Naive thymus-derived CD4-positive, alpha-beta T cell (primary cell): ENCODE measurements around the gene PZP. TPM values are rescaled to one million over a fixed set of nuclear protein-coding genes. Genes with fewer than 3 reads are reported as not detected.
A peak's percentile ranks its signal among the peaks of the same experiment; 100 is the strongest.

ENCODE experiments used
- ATAC-seq: fragments of 150-1000 bp; cut with Tn5 transposase; 2 replicates; pipeline ENCODE4 v1.10.0; 2021; ENCODE audit warnings: mild to moderate bottlenecking, moderate library complexity
- CTCF ChIA-PET: fragments of 350-600 bp; sonication (Branson Sonifier 250); formaldehyde crosslinking; loops from one replicate; lab custom pipeline; 2021; ENCODE audit warnings: antibody characterized with exemption; lab: Charles Lee
- POLR2A ChIA-PET: fragments of 350-600 bp; sonication (Branson Sonifier 250); formaldehyde crosslinking; loops from one replicate; lab custom pipeline; 2021; ENCODE audit warnings: antibody characterized with exemption, inconsistent platforms; lab: Charles Lee
- DNase-seq, 9 donors: peaks; one replicate each; pipeline versions ENCODE4 v3.0.0 to v3.0.0-alpha.2; 2020 to 2022; ENCODE audit warnings: mixed read lengths in 1 of 9
- H3K27ac ChIP-seq: one replicate; pipeline ENCODE4 v1.7.0; 2013; ENCODE audit warnings: mild to moderate bottlenecking, low read depth, low read length, moderate library complexity
- H3K27me3 ChIP-seq, 2 donors: one replicate each; pipeline ENCODE4 v1.7.0; 2013; ENCODE audit warnings: low read length in 2 of 2, mild to moderate bottlenecking in 2 of 2, moderate library complexity in 2 of 2; ENCODE audit not compliant: control insufficient read depth in 2 of 2, insufficient read depth in 2 of 2
- H3K36me3 ChIP-seq, 3 experiments: 1 replicate in 2 of 3; 2 replicates in 1 of 3; pipeline ENCODE4 v1.7.0; 2013; ENCODE audit warnings: low read length in 3 of 3, mild to moderate bottlenecking in 3 of 3, moderate library complexity in 1 of 3; ENCODE audit not compliant: insufficient read depth in 3 of 3, control insufficient read depth in 2 of 3
- H3K4me1 ChIP-seq, 2 donors: one replicate each; pipeline ENCODE4 v1.7.0; 2013; ENCODE audit warnings: low read length in 2 of 2, mild to moderate bottlenecking in 2 of 2, moderate library complexity in 1 of 2; ENCODE audit not compliant: control insufficient read depth in 2 of 2, insufficient read depth in 2 of 2
- H3K4me3 ChIP-seq: 2 replicates; pipeline ENCODE4 v1.7.0; 2013; ENCODE audit warnings: mild to moderate bottlenecking, low read length
- H3K9me3 ChIP-seq, 3 experiments: 1 replicate in 2 of 3; 2 replicates in 1 of 3; pipeline ENCODE4 v1.7.0; 2013; ENCODE audit warnings: low read length in 3 of 3; ENCODE audit not compliant: control insufficient read depth in 2 of 3
- H3K27ac Mint-ChIP-seq, 9 donors: one replicate each; pipeline ENCODE4 v1.8.0; 2020 to 2022; ENCODE audit warnings: mixed read lengths in 9 of 9, mild to moderate bottlenecking in 8 of 9, moderate library complexity in 5 of 9, inconsistent platforms in 2 of 9
- H3K27me3 Mint-ChIP-seq, 5 donors: one replicate each; pipeline ENCODE4 v1.8.0; 2021 to 2022; ENCODE audit warnings: mixed read lengths in 5 of 5, mild to moderate bottlenecking in 1 of 5
- H3K36me3 Mint-ChIP-seq, 5 donors: one replicate each; pipeline ENCODE4 v1.8.0; 2020 to 2022; ENCODE audit warnings: mixed read lengths in 5 of 5, mild to moderate bottlenecking in 3 of 5, inconsistent platforms in 1 of 5
- H3K4me1 Mint-ChIP-seq, 7 donors: one replicate each; pipeline ENCODE4 v1.8.0; 2020 to 2022; ENCODE audit warnings: mixed read lengths in 7 of 7, mild to moderate bottlenecking in 3 of 7, inconsistent platforms in 1 of 7
- H3K4me3 Mint-ChIP-seq, 10 donors: one replicate each; pipeline ENCODE4 v1.8.0; 2020 to 2022; ENCODE audit warnings: mild to moderate bottlenecking in 10 of 10, mixed read lengths in 10 of 10, moderate library complexity in 6 of 10, inconsistent platforms in 2 of 10
- H3K9me3 Mint-ChIP-seq, 11 donors: one replicate each; pipeline ENCODE4 v1.8.0; 2020 to 2022; ENCODE audit warnings: mixed read lengths in 11 of 11, mild to moderate bottlenecking in 4 of 11, inconsistent platforms in 1 of 11, moderate library complexity in 1 of 11
- intact Hi-C, 2 donors: fragments of 100-400 bp; cut with micrococcal nuclease; formaldehyde crosslinking; loops; one replicate each; pipeline ENCODE4 v1.15.1; 2023
- polyA plus RNA-seq, 2 donors: library from polyadenylated mRNA; unstranded; fragments of 300-500 nt; fragmentation: Illumina TruSeq; gene quantifications; one replicate each; pipeline ENCODE4 v1.2.3, GENCODE V29; 2021
- total RNA-seq, 6 experiments: library from RNA in 5 of 6; stranded (reverse) in 5 of 6; gene quantifications; 1 replicate in 5 of 6; 2 replicates in 1 of 6; pipeline ENCODE4 v1.2.3 and lab custom pipeline; 2021 to 2026

PZP gene
- total and polyA plus RNA-seq, 7 experiments from 2014 or later: not detected

DNA sequence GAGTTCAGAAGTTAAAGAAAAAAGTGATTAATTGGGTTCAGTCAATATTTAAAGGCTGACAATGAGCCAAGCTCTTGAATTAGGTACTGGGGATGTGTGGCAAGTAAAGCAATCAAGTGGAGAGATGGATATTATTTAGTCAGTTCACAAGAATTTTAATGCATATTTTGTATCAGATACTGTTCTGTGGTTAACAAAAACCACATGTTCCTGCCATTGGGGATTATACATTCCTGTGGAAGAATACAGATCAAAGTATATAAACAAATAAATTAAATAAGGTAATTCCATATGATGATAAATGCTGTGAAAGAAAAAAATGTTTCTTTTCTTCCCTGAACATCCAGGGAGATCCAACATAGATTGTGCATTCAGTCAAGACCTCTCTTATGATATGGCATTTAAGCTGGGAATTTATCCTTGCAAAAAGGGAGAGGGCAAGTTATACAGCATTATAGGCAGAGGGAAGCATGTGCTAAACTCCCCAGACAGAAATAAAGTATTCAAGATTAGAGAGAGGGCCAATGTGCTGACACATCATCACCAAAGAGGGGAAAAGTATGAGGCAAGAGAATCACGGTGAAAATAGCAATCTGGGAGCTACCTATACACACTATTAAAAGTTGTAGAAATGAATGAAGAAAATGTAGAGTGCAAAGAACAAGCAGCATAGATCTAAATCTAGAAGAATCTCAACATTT, 74.8 kb downstream of the PZP start:
- Mint-ChIP-seq H3K27me3 (no peaks in the 10 kb centered on the region), H3K36me3 (peaks cover 0 to 20% (median 14%) of the 10 kb centered on the region in 5 donors), H3K4me1 (no peaks in the 10 kb centered on the region), H3K27ac (peak overlapping the region in 1 of 9 donors; percentile 14), H3K9me3 (peaks cover 0 to 17% (median 2%) of the 10 kb centered on the region in 11 donors), H3K4me3 (no peak overlapping the region)
- no peak overlapping the region for H3K27ac ChIP-seq
- DNase-seq (no peak), ATAC-seq (no peak)
- POLR2A ChIA-PET: no interaction called here
- H3K36me3 ChIP-seq: no peaks in the 10 kb centered on the region
- CTCF ChIA-PET: no interaction called here
- H3K27me3 ChIP-seq: no peaks in the 10 kb centered on the region
- H3K4me1 ChIP-seq: no peaks in the 10 kb centered on the region
- H3K4me3 ChIP-seq: no peak overlapping the region
- no peaks in the 10 kb centered on the region for H3K9me3 ChIP-seq
- intact Hi-C loops: no loop called here

DNA sequence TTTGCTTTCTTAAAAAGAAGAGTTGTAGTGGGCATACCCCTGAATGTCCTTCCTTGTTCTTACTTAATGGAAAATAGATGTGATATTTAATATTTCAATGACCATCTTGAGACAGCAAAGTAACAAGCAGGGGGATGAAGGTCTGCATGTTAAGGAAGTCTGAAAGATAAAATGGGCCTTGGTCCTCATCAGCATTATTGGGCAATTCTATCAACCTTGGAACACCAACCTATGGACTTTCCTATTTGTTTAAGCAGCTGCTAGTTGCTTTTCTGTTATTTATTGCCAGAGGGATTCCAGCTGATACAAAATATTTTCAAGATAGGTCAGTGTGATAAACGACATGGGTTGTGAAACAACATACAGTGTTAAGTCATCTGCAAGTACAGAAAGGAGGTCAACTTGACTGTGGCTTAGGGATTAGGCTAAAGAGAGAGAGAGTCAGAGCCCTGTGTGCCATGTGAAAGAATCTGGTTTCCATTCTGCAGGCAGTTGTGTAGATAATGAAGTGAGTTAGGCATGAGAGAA, 76.1 kb downstream of the PZP start:
- H3K27me3 Mint-ChIP-seq: no peaks in the 10 kb centered on the region

DNA sequence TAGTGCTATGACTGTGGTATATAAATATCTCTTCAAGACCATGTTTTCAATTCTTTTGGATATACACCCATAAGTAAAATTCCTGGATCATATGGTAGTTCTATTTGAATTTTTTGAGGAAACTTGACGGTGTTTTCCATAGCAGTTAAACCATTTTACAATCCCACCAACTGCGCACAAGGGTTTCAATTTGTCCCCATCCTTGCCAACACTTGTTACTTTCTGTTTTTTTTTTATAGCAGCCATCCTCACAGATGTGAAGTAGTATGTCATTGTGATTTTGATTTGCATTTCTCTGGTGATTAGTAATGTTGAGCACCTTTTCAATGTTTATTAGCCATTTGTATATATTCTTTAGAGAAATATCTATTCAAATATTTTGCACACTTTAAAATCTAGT, 78.0 kb downstream of the PZP start:
- intact Hi-C loops: no loop called here
- ChIA-PET POLR2A (no interaction called here), CTCF (no interaction called here)
- H3K36me3 ChIP-seq: no peaks in the 10 kb centered on the region
- ATAC-seq (no peak), DNase-seq (no peak)
- no peak overlapping the region for H3K27ac ChIP-seq
- H3K4me1 Mint-ChIP-seq: no peaks in the 10 kb centered on the region
- H3K27me3 Mint-ChIP-seq: no peaks in the 10 kb centered on the region
- H3K4me3 ChIP-seq: no peak overlapping the region
- H3K4me1 ChIP-seq: no peaks in the 10 kb centered on the region
- peaks cover 0 to 26% (median 20%) of the 10 kb centered on the region in 5 donors for H3K36me3 Mint-ChIP-seq
- no peak overlapping the region for H3K27ac Mint-ChIP-seq
- no peaks in the 10 kb centered on the region for H3K9me3 ChIP-seq
- H3K9me3 Mint-ChIP-seq: peaks cover 0 to 17% (median 2%) of the 10 kb centered on the region in 11 donors
- H3K27me3 ChIP-seq: no peaks in the 10 kb centered on the region
- no peak overlapping the region for H3K4me3 Mint-ChIP-seq

More for the DNA sequence above, 76.1 kb downstream of the PZP start:
- POLR2A ChIA-PET: no interaction called here
- Histone ChIP-seq H3K9me3 (no peaks in the 10 kb centered on the region), H3K36me3 (no peaks in the 10 kb centered on the region), H3K27me3 (no peaks in the 10 kb centered on the region), H3K4me3 (no peak overlapping the region), H3K27ac (no peak overlapping the region), H3K4me1 (no peaks in the 10 kb centered on the region)
- intact Hi-C loops: no loop called here
- no peak overlapping the region for H3K4me3 Mint-ChIP-seq
- DNase-seq (no peak), ATAC-seq (no peak)
- H3K9me3 Mint-ChIP-seq: peaks cover 0 to 17% (median 2%) of the 10 kb centered on the region in 11 donors
- peaks cover 0 to 28% (median 19%) of the 10 kb centered on the region in 5 donors for H3K36me3 Mint-ChIP-seq
- no peaks in the 10 kb centered on the region for H3K4me1 Mint-ChIP-seq
- CTCF ChIA-PET: no interaction called here
- no peak overlapping the region for H3K27ac Mint-ChIP-seq

DNA sequence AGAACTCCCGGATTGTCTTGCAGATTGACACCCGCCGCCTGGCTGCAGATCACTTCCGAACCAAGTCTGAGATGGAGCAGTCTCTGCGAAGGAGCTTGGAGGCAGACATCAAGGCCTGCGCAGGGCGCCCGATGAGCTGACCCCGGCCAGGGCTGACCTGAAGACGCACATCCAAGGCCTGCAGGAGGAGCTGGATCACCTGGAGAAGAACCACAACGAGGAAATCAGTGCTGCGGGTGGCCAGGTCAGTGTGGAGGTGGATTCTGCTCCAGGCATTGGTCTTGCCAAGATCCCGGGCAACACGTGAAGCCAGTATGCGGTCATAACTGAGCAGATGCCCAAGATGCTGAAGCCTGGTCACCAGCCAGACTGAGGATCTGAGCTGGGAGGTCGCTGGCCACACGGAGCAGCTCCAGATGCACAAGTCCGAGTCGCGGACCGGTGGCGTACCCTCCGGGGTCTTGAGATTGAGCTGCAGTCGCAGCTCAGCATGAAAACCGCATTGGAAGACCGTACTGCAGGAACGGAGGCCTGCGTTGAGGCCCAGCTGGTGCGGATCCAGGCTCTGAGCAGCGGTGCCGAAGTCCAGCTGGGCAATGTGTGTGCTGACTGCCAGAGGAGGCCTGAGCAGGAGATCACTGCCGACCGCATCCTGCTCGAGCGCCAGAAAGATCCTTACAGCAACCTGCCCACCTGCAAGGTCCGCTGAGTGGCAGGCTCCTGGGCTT, 80.1 kb downstream of the PZP start:
- ATAC-seq: no peak
- intact Hi-C loops: no loop called here
- Mint-ChIP-seq H3K36me3 (peaks cover 0 to 25% (median 20%) of the 10 kb centered on the region in 5 donors), H3K9me3 (peaks cover 0 to 17% (median 2%) of the 10 kb centered on the region in 11 donors), H3K4me1 (no peaks in the 10 kb centered on the region), H3K27ac (no peak overlapping the region), H3K4me3 (no peak overlapping the region), H3K27me3 (no peaks in the 10 kb centered on the region)
- Histone ChIP-seq H3K36me3 (no peaks in the 10 kb centered on the region), H3K4me1 (no peaks in the 10 kb centered on the region), H3K27me3 (no peaks in the 10 kb centered on the region), H3K4me3 (no peak overlapping the region), H3K27ac (no peak overlapping the region), H3K9me3 (no peaks in the 10 kb centered on the region)
- ChIA-PET POLR2A (no interaction called here), CTCF (interaction anchor here (0.6 kb wide), 1 partner anchor 1596 kb away, joined by 3 read pairs; no protein-coding TSS in a partner anchor)
- DNase-seq: no peak

DNA sequence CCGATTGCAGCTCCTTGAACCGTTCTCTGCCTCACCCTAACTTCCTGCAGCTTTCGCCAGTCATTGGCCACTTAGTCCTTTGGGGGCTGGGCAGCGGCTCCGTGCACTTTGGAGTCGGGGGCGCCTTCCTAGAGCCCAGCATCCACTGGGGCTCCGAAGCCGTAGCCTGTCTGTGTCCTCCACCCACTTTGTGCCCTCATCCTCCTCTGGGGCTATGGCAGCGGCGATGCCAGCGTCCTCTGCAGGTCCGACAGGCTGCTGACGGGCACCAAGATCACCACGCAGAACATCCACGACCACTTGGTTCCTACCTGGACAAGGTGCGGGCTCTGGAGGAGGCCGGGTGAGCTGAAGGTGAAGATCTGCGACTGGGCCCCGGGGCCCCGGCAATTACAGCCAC, 80.7 kb downstream of the PZP start:
- H3K4me1 ChIP-seq: no peaks in the 10 kb centered on the region
- intact Hi-C loops: no loop called here
- H3K4me1 Mint-ChIP-seq: no peaks in the 10 kb centered on the region
- no peaks in the 10 kb centered on the region for H3K27me3 ChIP-seq
- H3K36me3 Mint-ChIP-seq: peaks cover 0 to 25% (median 20%) of the 10 kb centered on the region in 5 donors
- peaks cover 0 to 17% (median 2%) of the 10 kb centered on the region in 11 donors for H3K9me3 Mint-ChIP-seq
- no peaks in the 10 kb centered on the region for H3K36me3 ChIP-seq
- H3K9me3 ChIP-seq: no peaks in the 10 kb centered on the region
- ATAC-seq: no peak
- DNase-seq: no peak
- no peak overlapping the region for H3K27ac Mint-ChIP-seq
- H3K27ac ChIP-seq: no peak overlapping the region
- ChIA-PET POLR2A (no interaction called here), CTCF (interaction anchor here (0.6 kb wide), 1 partner anchor 1596 kb away, joined by 3 read pairs; no protein-coding TSS in a partner anchor)
- H3K4me3 ChIP-seq: no peak overlapping the region
- H3K4me3 Mint-ChIP-seq: no peak overlapping the region
- no peaks in the 10 kb centered on the region for H3K27me3 Mint-ChIP-seq

DNA sequence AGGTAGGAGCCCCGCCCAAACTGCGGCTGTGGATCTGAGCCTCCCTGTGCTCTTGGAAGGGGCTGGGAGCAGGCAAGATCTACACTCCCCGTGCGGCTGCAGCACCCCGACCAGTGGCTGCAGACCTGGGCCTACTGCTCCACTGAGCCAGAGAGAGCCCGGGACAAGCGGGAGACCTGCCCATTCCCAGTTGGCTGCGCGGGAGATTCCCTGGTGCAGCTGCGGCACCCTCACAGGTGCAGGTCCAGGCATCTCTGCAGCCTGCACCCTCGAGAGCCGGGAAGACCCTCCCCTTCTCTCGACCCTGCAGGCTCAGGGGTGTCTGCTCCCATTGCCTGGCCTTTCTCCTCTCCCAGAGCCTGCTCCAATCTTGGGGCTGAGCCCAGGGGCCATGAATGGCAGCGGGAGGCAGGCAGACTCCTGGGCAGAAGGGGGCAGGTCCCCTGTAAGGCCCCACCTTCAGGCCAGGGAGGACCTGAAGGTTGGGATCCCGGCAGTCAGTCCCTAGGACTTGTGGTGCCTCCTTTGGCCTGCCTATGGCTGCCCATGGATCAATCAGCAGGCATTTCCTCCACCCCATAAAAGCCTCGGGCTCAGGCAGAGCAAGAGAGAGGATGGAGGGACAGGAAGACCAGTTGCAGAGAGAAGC, 83.7 kb downstream of the PZP start:
- Mint-ChIP-seq H3K27ac (no peak overlapping the region), H3K4me1 (no peaks in the 10 kb centered on the region), H3K9me3 (peaks cover 0 to 4% (median 0%) of the 10 kb centered on the region in 11 donors), H3K27me3 (no peaks in the 10 kb centered on the region), H3K36me3 (peaks cover 0 to 17% (median 5%) of the 10 kb centered on the region in 5 donors), H3K4me3 (no peak overlapping the region)
- ChIA-PET POLR2A (no interaction called here), CTCF (no interaction called here)
- no peaks in the 10 kb centered on the region for H3K4me1 ChIP-seq
- H3K27me3 ChIP-seq: no peaks in the 10 kb centered on the region
- no peaks in the 10 kb centered on the region for H3K9me3 ChIP-seq
- no peaks in the 10 kb centered on the region for H3K36me3 ChIP-seq
- intact Hi-C loops: no loop called here
- DNase-seq (no peak), ATAC-seq (no peak)
- H3K4me3 ChIP-seq: no peak overlapping the region
- no peak overlapping the region for H3K27ac ChIP-seq
